GM18868 (cell line): Measurements from ENCODE around the gene MICAL3.
"Not testable (repeated sequence)": the region's sequence is repeated elsewhere in the genome, so short reads cannot be mapped to it uniquely, and the experiment has no call there.

Experiments used
- ATAC-seq: cut with Tn5 transposase; IDR thresholded peaks from one replicate; pipeline ENCODE4 v1.9.1; 2021; ENCODE audit warnings: mild to moderate bottlenecking, moderate library complexity; ENCODE audit not compliant: unreplicated experiment

Gene MICAL3

GRCh38 chr22:18000441-18001039 lies 23.8 kb downstream of the MICAL3 start:
- no peak for ATAC-seq

GRCh38 chr22:17999851-18000250 lies 24.5 kb downstream of the MICAL3 start:
- no peak for ATAC-seq

GRCh38 chr22:17998913-17999312 lies 25.4 kb downstream of the MICAL3 start:
- no peak for ATAC-seq

- no peak for ATAC-seq
These were observed 26.9 kb downstream of the MICAL3 start for GRCh38 chr22:17997456-17997855.

- ATAC-seq, result not testable (repeated sequence)
These were observed 29.1 kb downstream of the MICAL3 start for GRCh38 chr22:17995256-17995655.

- ATAC-seq, result no peak
These were observed 29.8 kb downstream of the MICAL3 start for GRCh38 chr22:17994424-17995108.

GRCh38 chr22:17992976-17993375 lies 31.4 kb downstream of the MICAL3 start:
- not testable (repeated sequence) for ATAC-seq

- ATAC-seq, result not testable (repeated sequence)
These were observed 32.4 kb downstream of the MICAL3 start for GRCh38 chr22:17991992-17992391.

- no peak for ATAC-seq
These were observed 33.4 kb downstream of the MICAL3 start for GRCh38 chr22:17990942-17991341.

- ATAC-seq, result no peak
These were observed 34.2 kb downstream of the MICAL3 start for GRCh38 chr22:17990147-17990546.

- ATAC-seq, result no peak
These were observed 35.4 kb downstream of the MICAL3 start for GRCh38 chr22:17988800-17989513.

GRCh38 chr22:17985606-17986005 lies 38.8 kb downstream of the MICAL3 start:
- no peak for ATAC-seq

- not testable (repeated sequence) for ATAC-seq
These were observed 39.3 kb downstream of the MICAL3 start for GRCh38 chr22:17985071-17985470.

- no peak for ATAC-seq
These were observed 40.2 kb downstream of the MICAL3 start for GRCh38 chr22:17984114-17984513.

- ATAC-seq, result no peak
These were observed 41.7 kb downstream of the MICAL3 start for GRCh38 chr22:17982572-17983141.

- no peak for ATAC-seq
These were observed 42.9 kb downstream of the MICAL3 start for GRCh38 chr22:17981497-17981896.

- ATAC-seq, result no peak
These were observed 43.7 kb downstream of the MICAL3 start for GRCh38 chr22:17980638-17981051.

GRCh38 chr22:17980015-17980590 lies 44.3 kb downstream of the MICAL3 start:
- ATAC-seq, result no peak

GRCh38 chr22:17978027-17978426 lies 46.3 kb downstream of the MICAL3 start:
- ATAC-seq, result no peak

GRCh38 chr22:17977371-17977770 lies 47.0 kb downstream of the MICAL3 start:
- ATAC-seq, result no peak

- no peak for ATAC-seq
These were observed 48.2 kb downstream of the MICAL3 start for GRCh38 chr22:17976121-17976520.
